HG03139 (cell line): ENCODE data around the gene ART1.

Source experiments
- ATAC-seq: cut with Tn5 transposase; IDR thresholded peaks from one replicate; pipeline ENCODE4 v1.9.1; 2021; ENCODE audit not compliant: unreplicated experiment

The ART1 gene

GRCh38 chr11:3664032-3664630 lies 19.2 kb downstream of the ART1 start:
- no peak for ATAC-seq

DNA sequence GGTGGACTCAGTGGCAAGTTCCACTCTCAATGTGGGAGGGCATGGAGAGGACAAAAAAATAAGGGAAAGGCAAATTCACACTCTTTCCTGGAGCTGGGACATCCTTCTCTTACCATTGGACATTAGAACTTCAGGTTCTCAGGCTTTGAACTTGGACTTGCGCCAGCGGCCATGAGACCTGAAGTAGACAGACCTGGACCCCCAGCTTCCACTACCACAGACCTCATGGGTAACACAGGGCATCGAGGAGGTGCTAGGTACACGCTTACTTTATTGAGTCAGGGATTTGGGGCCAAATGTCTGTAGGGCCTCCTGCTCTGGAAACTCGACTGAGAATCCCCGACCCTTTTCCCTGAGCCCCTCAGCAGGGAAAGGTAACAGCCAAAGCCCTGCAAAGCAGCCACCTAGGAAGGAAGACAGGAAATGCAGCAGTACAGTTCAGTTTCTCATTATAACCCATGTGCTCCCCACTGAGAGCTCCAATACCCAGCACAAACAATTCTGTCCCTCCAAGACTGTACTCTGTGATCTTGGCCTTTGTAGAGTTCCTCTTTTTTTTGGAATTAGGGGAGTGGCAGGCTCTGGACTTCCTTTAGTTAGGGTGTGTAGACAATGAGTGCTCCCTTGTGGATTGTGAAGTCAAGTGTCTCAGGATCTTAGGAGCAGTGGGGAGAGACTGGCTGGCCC lies 20.6 kb downstream of the ART1 start:
- ATAC-seq: no peak

DNA sequence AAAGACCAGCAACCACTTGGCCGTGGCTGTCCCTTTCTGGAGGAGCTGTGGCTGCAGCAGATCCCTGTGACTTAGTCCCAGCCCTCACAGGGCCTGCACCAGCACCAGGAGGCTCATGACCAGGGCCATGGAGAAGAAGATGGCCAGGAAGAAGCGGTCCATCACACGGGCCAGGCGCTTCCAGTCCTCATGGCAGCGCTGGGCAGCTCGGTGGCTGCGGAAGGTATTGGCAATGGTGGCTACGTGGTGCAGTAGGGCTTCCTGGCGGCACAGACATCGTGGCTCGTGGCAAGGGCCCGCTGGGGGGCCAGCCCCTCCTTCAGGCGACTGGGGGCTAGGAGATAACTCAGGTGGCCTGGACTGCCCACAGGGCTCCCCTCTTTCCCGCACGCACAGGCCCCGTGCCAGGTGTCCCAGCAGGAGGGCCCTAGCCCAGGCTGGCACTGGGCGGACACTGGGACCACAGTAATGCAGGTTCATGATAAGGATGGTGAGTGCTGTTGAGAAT lies 21.1 kb downstream of the ART1 start:
- no peak for ATAC-seq

GRCh38 chr11:3667149-3668035 lies 22.5 kb downstream of the ART1 start:
- ATAC-seq: no peak

DNA sequence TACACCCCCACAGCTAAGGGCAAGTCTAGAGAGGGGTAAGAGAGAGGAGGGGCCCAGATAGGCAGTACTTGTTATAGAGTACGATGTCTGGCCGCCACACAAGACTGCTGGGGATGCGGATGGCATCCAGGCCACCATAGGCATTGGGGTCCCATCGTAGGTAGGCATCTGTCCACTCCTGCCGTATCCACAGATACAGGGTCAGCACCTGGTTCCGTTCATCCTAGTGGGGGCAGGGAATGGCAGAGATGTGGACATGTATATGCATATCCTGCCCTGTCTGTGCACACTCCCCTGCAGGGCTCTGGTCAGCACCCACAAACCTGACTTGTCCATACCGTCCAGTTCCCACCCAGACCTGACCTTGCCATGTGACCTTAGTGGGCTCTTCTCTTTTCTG lies 24.2 kb downstream of the ART1 start:
- ATAC-seq: no peak

- no peak for ATAC-seq
These were observed 24.8 kb downstream of the ART1 start for GRCh38 chr11:3669742-3670183.

- ATAC-seq: no peak
These were observed 26.7 kb downstream of the ART1 start, which contains the start of gene CHRNA10 for GRCh38 chr11:3671334-3672254. TSS of gene CHRNA10 (minus strand) at chr11:3671384. CDS start at chr11:3671312, 72 bp downstream.

- ATAC-seq: no peak
These were observed 29.3 kb downstream of the ART1 start for GRCh38 chr11:3674189-3674588.

GRCh38 chr11:3675971-3676370 lies 31.0 kb downstream of the ART1 start:
- ATAC-seq: no peak

DNA sequence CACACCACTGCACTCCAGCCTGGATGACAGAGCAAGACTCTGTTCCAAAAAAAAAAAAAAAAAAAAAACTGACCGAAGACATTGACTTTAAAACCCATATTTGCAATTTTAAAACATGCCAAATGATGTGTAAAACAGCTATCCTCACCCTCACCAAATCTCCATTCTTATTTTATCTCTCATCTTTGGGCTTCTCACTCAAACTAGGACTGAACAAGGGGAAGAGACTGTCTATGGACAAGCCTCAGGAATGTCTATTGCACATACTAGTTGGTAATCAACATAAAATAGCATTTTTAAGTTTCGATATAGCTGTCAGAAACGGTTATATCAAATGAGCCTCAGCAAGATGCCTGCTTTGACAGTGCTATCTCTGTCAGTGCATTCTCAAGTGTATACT lies 34.1 kb downstream of the ART1 start:
- no peak for ATAC-seq

GRCh38 chr11:3683039-3683438 lies 38.1 kb downstream of the ART1 start:
- ATAC-seq: no peak

GRCh38 chr11:3684129-3684818 lies 39.3 kb downstream of the ART1 start:
- ATAC-seq: no peak

DNA sequence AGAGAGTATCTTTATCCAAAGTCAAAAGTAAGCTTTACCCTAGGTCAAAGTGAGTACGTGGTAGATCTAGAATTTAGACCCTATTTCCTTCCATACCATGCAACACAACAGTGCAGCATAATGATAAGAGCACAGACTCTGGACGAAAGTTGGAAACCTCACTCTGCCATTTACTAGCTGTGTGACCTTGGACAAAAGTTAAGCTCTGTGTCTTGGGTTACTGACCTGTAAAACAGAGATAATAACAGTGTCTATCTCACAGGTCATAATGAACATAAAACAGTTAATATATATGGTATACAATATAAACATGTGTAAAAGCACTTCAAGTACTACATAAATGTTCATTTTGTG lies 39.9 kb downstream of the ART1 start:
- ATAC-seq: no peak

- ATAC-seq: no peak
These were observed 41.0 kb downstream of the ART1 start for GRCh38 chr11:3685923-3686322.

- ATAC-seq: no peak
These were observed 41.8 kb downstream of the ART1 start for GRCh38 chr11:3686751-3687150.

DNA sequence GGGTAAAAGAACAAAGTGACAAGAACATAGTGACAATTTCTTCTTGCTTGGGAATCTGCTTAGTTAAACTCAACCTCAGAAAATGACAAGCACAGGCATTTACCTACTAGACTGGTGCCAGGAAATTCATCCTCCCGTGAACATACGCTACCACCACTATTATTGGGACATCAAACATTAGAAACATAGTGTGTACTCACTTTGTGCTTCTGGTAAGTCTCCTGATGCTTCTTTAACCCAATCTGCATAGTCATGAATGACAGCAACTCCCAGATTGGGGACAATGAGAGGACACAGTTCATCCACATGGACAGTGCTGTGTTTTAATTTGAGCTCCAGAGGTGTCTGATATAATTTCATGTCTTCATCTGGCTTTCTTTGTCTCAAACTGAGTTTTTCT lies 55.5 kb downstream of the ART1 start:
- ATAC-seq: no peak

DNA sequence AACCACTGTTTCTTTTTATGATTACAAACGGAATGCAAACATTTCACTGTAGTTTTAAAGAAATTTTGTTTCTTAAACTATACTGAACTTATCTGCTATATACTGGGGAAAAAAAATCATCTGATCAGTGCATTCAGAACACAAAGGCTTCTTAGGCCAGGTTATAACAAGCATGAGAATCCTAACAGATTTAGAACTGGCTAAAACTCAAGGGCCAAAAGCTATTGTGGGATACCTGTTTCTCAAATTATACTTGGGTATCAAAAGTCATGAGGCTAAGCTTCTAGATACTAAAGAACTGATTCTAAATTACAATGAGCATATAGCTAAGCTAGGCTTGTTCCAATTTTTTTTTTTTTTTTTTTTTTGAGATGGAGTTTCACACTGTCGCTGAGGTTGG lies 56.0 kb downstream of the ART1 start:
- no peak for ATAC-seq

DNA sequence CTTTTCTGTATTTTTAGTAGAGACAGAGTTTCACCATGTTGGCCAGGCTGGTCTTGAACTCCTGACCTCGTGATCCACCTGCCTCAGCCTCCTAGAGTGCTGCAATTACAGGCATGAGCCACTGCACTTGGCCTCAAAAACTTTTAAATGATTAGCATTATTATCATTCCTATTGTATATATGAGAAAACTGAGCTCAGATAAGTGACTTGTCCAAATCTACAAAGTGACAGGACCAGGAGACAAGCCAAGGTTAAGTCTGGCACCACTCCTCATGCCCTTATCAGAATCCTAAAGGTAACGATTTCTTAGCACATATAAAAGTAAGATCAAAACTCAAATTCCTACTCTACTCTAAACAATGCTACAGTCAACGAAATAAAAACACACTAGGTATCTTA lies 58.5 kb downstream of the ART1 start:
- no peak for ATAC-seq

- ATAC-seq: no peak
These were observed 62.2 kb downstream of the ART1 start for GRCh38 chr11:3707176-3707575.

DNA sequence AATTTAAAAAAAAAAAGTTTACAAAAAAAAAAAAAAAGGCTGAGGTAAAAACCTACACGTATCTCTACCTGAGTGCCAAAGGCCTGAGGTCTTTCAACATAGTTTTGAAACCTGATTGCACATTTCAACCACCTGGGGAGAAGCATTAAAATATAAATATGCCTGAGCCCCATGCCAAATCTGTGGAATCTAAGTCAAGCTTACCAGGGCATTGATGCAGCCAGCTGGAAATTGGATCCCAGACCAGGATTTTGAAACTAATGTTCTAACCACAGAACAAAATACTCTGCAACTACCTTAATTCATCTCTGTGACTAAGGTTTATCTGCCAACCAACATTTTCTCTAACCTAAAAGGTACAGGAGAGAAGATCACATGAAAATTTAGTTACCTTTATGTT lies 65.0 kb downstream of the ART1 start:
- ATAC-seq: no peak
